Stimulated activated CD8-positive, alpha-beta memory T cell treated with anti-CD3 and anti-CD28 coated beads, Interleukin-7, amount 100 ng/mL, for 48 hours (primary cell): ENCODE results near the gene FIBCD1.

ENCODE experiments used
- DNase-seq, 2 donors: peaks; one replicate each; pipeline ENCODE4 v3.0.0-alpha.2; 2020; ENCODE audit warnings: low read depth in 1 of 2; ENCODE audit errors: extremely low read depth in 1 of 2

The FIBCD1 gene, protein sequence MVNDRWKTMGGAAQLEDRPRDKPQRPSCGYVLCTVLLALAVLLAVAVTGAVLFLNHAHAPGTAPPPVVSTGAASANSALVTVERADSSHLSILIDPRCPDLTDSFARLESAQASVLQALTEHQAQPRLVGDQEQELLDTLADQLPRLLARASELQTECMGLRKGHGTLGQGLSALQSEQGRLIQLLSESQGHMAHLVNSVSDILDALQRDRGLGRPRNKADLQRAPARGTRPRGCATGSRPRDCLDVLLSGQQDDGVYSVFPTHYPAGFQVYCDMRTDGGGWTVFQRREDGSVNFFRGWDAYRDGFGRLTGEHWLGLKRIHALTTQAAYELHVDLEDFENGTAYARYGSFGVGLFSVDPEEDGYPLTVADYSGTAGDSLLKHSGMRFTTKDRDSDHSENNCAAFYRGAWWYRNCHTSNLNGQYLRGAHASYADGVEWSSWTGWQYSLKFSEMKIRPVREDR

DNA sequence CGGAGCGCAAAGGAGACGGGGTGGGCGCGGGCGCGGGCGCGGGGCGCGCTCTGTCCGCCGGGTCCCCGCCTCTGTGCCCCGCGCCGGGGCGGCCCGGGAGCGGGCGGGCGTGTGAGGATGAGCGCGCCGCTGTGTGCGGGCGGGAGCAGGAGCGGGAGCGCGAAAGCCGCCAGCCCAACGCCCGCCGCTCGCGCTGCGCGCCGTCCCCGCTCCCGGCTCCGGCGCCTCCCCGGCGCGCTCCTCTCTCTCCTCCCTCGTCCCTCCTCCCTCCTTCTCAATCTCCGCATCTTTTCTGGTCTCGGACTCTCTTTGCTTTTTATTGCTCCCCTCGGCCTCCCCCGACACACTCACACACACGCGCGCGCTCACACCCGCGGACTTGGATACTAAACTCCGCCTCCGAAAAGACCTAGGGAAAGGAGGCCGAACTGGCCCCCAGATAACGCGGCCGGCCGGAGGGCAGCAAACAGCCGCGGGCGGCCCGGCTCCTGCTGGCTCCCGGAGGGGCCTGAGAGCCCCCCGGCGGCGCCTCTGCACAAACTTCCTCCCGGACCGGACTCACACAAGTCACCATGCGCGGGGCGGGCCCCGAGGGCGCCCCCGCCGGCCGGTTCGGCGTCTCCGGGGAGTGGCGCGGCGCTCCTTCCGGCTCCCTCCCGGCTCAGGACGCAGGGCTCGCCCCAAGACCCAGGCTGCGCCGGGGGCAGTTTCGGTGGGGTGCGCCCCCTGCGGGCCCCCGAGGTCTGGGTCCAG, at the start of gene FIBCD1:
Gene FIBCD1, minus strand, starts transcription at position 596 of the 753 bp plus-strand sequence. CDS start 640 bp downstream, outside the sequence.
- peak in 1 of 2 donors; percentile 7 for DNase-seq

DNA sequence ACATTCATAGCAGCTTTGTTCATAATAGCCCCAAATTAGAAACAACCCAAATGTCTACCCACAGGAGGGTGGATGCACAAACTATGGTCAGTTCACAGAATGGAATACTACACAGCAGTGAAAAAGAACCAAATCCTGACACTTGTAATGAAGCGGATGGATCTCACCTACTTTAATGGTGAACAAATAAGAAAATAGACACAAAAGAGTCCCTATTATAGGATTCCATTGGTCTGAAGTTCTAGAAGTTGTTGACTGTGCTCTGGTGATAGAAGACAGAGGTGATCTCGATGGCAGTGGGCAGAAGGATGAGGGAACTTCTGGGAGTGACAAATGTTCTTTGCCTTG, 49.3 kb upstream of the FIBCD1 start:
- no peak for DNase-seq

DNA sequence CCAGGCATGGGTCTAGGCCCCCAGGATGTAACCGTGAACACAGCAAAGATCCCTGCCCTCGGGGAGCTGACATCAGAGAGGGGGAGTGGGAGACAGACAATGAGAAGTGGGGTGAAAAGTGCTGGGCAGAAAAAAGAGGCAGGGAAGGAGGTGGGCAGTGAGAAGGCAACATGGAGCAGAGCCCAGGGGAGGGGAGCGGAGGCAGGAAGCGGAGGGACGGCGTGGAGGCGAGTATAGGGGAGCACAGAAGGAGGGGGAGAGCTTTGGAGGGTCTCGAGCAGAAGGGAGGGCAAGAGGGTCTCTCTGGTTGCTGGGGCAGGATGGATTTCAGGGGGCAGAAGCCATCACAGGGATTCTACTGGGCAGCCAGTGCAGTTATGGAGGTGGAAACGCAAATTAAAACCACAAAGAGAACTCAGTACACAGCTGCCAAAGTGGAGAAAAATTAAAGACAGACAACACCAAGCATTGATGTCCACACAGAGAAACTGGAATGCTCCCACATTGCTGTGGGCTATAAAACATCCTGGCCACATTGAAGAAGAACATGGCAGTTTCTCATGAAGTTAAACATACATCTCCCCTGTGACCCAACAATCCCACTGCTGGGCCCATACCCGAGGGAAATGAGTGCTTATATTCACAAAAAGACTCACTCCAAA, 48.8 kb upstream of the FIBCD1 start:
- DNase-seq, result no peak

DNA sequence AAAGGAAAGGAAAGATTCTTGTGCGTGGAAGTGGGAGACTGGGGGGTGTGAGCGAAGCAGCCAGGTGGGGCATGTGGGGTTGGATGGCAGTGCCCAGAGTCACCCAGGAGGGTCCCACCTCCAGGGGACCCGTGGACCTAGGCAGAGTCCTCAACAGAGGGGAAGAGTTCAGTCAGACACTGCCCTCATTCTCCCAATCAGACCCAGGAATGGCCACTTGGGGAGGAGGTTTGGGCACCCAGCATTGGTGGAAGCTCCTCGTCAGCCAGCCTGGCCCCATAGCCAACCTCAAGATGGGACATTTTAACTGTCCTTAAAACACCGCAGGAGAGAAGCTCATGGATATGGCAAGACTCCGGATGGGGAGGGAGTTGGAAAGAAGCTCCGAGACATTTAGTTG, 48.0 kb upstream of the FIBCD1 start:
- DNase-seq, result no peak

DNA sequence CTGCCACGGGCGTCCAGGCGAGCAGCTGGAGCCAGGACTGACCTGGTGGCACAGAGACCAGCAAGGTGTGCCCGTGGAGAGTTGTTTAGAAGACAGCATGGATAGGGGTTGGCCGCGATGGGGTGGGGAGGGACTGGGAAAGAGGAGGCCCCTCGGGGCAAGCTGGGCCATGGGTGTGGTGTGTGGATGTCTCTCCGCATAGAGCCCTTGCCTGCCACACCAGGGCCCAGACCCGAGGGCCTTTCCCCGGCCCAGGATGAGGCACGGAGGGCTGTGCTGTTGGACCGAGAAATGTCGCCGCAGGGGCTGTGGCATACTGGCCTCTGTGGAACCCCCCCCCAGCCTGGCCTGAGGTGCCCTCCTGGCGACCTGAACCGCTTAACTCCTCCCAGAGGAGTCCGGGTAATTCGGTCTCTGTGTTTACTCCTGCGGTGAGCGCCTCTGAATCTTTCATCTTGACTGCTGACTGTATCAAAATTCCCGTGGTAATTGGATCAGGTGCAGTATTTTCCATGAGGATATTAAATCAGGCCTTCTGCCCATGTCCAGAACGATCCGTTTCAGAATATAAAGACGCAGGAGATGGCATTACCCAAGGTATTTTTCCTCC, 47.4 kb upstream of the FIBCD1 start:
- DNase-seq, result no peak

DNA sequence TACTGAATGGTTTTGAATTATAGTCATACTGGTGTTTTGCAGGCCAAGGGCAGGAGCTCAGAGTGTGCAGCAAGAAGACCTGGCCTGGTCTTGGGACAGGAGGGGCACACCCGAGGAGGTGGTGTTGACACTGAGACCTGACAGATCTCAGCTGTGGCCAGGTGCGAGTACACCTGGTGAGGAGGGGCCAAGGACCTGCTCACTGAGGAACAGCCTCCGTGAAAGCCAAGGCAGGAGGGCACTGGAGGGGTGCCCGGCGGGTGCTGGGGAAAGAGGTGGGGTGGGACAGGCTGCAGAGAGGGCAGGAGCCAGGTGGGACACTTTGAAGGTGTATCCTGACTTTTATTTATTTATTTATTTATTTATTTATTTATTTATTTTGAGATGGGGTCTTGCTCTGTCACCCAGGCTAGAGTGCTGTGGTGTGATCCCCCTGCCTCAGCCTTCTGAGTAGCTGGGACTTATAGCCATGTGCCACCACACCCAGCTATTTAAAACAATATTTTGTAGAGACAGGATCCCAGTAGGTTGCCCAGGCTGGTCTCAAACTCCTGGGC, 46.6 kb upstream of the FIBCD1 start:
- no peak for DNase-seq

DNA sequence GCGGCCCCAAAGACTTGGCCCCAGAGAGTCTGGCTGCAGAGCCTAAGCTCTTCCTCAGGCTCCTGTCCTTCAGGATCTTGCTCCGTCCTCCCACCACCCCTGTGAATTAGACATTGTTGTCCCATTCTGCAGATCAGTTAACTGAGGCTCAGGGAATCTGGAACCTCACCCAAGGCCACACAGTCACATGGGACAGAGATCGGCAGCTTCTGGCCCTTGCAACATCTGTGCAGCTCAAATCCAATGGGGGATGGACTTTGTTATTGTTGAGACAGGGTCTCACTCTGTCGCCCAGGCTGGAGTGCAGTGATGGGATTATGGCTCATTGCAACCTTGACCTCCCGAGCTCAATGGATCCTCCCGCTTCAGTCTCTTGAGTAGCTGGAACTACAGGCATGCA, 46.0 kb upstream of the FIBCD1 start:
- DNase-seq, result no peak

DNA sequence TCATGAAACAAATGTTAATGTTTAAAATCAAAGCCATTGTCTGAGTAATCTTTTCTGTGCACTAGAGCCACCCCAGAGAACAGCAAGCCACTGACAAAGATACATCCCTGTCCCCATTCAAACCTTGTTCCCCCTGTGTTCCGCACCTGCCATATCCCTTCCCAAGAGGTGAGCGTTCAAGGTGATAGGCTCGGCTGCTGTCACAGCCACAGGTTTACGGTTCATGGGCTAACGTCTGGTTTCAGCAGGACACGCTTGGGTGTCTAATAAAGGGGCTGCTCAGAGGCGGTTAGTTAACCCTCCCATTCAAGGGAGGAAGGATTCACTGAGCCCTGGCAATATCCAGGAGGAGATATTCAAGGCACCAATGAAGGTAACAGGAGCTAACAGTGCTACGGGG, 45.5 kb upstream of the FIBCD1 start:
- no peak for DNase-seq

DNA sequence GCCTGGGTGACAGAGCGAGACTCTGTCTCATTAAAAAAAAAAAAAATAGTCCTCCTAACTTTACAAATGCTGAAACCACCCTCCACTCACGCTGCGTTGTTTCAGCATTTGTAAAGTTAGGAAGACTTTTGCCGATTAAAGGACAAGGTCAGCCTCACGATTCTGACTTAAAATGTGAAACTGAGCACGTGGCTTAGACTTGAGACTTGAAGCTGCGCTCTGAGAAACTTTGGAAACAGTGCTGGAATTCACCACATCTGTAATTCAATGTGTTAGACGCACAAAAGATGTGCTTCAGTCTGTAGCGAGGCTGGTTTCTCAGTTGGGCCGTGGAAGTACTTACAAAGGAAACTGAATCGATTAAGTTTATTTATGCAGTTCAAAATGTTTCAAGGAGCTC, 44.9 kb upstream of the FIBCD1 start:
- no peak for DNase-seq

DNA sequence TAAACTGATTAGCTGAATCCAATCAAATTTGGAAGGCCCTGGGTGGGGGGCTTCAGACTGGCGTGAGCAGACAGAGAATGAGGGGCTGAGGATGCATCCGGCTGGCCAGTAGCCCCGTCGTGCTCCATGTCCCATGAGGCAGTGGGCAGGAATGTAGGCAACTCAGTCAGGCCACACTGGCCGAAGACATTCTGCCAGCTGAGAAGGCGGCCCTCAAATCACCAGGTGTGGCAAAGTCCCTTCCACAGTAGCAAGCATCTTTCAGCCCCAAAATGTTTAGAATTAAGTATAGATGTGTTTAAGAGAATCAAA, 44.3 kb upstream of the FIBCD1 start:
- DNase-seq, result no peak

DNA sequence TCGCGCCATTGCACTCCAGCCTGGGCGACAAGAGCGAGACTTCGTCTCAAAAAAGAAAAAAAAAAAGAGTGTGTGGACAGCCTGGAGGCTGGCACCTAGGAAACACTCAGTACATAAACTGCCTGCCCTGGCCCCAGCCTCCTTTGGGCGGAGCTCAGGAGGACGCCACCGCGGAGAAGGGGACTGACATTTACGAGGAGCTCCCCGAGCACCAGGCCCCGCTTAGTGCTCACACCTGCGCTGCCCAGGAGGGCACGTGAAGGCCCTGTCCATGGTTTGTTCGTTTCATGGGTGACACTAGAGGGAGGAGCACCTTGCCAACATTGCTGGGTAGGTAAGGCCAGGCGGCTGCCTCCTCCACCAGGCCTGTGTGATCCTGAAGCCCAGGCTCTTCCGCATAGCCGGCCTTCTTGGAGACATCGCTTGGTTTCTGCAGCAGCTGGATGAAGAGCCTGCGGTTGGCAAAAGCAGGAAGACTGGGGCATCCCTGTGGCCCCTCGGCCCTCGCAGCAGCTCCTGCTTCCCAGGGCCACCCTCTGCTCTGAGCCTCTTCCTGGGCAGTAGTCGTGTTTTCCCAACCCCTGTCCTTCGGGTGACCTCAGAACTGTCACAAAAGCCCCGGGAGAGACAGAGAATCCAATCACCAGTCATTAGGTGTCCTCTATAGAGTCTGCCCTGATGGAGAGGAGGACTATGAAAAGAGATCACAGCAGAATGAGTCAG, 43.8 kb upstream of the FIBCD1 start:
- DNase-seq, result no peak

DNA sequence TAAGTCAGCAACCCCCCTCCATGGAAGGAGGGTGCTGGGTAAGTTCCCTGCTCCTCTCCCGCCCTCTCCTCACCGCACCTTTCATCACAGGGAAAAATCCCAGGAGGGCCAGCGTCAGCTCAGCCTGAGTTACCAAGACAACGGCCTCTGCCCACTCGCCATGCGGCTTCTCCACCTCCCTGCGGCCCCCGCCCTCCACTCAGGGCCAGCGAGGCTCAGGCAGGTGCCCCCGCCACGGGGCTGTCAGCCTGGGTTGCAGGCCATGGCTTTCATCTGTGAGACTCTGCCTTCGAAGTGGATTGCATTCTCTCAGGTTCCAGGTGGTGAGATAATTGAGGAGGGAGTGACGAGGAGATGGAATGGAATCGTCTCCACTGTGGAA, 42.7 kb upstream of the FIBCD1 start:
- no peak for DNase-seq

DNA sequence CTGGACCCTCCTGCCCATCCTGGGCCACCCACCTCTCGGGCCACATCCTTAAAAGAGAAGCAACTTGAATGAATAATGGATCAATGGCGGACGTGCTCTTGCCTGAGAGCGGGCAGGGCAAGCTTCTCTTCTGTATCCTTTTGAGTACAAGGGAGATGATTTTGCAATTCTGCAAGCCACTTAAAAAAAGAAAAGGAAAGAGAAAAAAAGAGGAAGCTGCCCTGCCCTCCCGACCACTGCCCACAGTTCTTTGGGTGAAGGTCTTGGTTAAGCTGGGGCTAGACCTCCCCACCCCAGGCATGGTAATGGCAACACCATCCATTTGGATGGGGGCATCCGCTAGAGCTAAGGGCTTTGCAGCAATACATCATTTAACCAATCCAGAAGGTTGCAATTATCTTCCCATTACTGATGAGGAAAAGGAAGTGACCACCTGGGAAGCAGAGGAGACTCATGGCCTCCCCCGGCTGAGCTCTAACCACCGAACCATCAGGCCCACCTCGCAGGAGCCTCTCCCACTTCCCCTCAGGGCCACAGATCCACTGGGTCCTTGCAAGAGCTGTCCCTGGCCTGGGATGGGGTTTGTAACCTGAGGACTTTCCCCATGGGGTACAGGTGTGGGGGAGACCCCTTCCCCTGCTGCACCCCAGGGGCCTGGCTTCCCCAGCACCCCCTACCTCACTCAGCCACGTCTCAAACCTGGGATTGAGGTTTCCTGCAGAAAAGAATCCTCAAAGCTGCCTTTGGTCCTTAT, 42.1 kb upstream of the FIBCD1 start:
- no peak for DNase-seq

DNA sequence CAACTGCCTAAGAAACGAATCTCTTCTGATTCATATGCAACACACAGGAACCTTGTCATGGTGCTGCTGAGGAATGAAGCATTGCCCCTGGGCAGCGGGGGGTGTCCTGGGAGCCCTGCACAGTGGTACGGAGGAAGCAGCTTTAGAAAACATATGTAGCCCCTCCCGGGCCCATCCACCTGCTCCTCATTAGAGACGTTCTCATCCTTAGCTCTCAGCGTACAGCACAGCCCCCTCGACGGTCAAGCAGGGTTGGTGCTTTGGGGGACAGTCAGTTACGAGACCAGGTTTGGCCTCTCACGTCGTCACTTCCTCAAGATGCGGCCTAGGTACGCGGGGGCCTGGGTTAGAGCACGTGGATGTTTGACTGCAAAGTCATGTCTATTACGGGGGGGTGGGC, 41.5 kb upstream of the FIBCD1 start:
- no peak for DNase-seq

DNA sequence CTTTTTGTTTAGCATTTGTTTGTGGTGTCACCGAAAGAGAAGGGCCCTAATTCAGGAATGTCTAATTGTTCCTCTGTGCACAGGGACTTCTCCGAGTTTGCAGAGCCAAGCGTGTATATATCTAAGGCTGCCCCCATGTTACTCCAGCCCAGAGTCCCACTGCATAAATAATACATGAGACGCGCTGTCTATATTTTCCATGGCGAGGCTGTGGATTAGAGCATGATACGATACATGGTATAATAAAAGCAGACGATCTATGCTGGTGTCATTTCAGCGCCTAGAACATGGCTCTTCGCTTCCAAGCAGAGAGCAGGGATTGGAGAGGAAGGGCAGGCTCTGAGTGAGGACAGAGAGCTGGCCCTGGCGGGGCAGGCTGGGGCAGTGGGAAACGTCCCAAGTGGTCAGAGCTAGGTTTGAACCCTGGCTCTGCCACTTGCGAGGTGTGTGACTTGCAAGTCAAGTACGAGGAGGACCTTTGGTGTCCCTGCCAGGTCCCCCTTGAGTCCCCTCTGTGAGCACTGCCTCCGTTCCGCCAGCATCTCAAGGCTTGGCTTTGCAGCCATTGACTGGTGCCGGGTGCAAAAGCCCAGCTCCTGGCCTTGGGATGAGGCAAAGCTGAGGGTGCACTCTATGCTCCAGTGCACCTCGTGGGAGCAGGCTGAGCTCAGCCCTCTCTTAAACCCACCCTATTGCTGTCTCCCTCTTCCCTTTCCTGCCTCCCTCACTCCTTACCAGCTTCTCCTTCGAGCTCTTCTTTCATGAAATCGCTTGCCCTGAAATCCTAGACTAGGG, 40.7 kb upstream of the FIBCD1 start:
- DNase-seq, result no peak

DNA sequence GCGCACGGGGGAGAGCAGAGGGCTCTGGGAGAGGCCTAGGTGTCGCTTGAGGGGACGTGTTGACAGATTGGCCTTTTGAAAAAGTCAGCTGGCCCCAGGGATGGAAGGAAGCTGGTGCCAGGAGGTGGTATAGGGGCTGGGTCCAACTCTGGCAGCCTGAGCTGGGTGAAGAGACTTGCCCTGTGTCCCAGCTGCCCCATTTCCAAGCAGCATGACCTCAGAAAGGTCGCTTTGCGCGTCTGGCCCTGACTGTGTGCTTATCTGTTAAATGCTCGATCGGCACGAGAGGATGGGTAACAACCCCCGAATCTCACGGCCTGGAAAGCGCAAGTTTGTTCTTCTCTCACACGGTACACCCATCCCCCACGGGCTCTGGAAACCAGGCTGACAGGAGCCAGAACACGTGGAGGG, 38.8 kb upstream of the FIBCD1 start:
- no peak for DNase-seq

DNA sequence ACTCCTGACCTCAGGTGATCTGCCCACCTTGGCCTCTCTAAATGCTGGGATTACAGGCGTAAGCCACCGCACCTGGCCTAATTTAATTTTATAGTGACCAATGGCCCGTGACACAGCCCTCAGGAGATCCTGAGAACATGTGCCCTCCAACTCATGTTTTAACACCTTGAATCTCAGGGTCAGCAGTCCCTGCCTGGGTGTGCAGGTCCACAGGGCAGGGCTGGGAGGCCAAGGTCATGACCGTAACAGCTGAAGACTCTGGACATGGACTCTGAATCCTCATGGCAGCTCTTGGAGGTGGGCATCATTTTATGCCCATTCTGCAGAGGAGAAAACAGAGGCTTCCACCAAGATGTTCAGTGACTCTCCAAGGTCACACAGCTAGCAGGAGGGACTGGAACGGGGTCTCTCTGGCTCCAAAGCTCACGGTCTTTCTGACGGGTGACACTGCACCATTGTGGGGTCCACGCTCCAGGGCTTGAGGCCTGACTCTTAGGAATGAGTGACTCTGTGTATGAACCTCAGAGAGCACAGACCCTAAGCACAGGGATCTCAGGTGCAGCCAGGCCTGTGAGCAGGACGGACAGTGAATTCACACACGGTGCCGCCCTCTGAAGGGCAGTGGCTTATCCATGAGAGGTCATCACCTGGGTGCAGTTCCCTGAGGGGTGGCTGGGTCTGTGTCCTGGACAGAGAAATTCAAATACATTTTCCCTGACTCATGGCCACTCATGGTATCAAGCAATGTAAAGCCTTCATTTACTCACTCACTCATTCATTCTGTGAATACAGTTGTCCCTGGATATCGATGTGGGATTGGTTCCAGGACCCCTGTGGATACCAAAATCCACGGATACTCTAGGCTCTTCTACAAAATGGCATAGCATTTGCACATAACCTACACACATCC, 37.1 kb upstream of the FIBCD1 start:
- DNase-seq, result no peak

DNA sequence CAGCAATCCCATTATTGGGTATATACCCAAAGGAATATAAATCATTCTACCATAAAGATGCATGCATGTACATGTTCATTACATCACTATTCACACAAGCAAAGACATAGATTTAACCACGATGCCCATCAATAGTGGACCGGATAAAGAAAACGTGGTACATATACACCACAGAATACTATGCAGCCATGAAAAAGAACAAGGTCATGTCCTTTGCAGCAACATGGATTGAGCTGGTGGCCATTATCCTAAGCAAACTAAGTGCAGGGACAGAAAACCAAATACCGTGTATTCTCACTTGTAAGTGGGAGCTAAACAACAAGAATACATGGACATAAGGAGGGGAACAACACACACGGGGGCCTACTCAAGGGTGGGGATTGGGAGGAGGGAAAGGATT, 36.1 kb upstream of the FIBCD1 start:
- DNase-seq, result no peak
